Mammary epithelial cell (primary cell): Measurements from ENCODE around the gene FMN1.
A peak's percentile ranks its signal among the peaks of the same experiment; 100 is the strongest.

Source experiments
- CTCF ChIP-seq, 2 donors: IDR thresholded peaks in 1 of 2; conservative IDR thresholded peaks in 1 of 2; 2 replicates each; pipeline ENCODE4 v1.5.1; 2011 to 2012; ENCODE audit warnings: inconsistent platforms in 2 of 2, low read length in 2 of 2, mild to moderate bottlenecking in 2 of 2, control low read depth in 1 of 2, low read depth in 1 of 2; ENCODE audit not compliant: insufficient read depth in 1 of 2; ENCODE audit errors: extremely low read depth in 1 of 2
- EZH2 ChIP-seq: IDR thresholded peaks from 2 replicates; pipeline ENCODE4 v1.6.1; 2012; ENCODE audit warnings: low read length, inconsistent platforms, borderline replicate concordance

- TF ChIP-seq CTCF (conservative IDR thresholded peaks at IDR 0.05 in 1 of 2, IDR thresholded peaks at IDR 0.05 in 1 of 2; ENCODE audit: extremely low read depth in 1 of 2, insufficient read depth in 1 of 2, low read depth in 1 of 2, low read length in 2 of 2) (peak in 1 of 2 donors; percentile 55), EZH2 (no peak)
Observed at GRCh38 chr15:33074942-33075341, 119.6 kb downstream of the FMN1 start.
